Measurements from ENCODE around the gene XIRP2.
"Not testable (repeated sequence)": the region's sequence is repeated elsewhere in the genome, so short reads cannot be mapped to it uniquely, and the experiment has no call there.

Gene XIRP2

DNA sequence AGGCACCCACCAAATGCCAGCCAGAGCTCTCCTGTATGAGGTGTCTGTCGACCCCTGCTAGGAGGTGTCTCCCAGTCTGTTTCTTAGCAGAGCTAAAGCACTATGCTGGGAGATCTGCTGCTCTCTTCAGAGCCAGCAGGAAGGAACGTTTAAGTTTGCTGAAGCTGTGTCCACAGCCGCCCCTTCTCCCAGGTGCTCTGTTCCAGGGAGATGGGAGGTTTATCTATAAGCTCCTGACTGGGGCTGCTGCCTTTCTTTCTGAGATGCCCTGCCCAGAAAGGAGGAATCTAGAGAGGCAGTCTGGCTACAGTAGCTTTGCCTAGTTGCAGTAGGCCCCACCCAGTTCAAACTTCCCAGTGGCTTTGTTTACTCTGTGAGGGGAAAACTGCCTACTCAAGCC, 210.7 kb downstream of the XIRP2 start:
- not testable (repeated sequence) for H3K36me3 ChIP-seq (ENCODE audit: control insufficient read depth, insufficient read depth, low read length); H3K27me3 ChIP-seq (ENCODE audit: control insufficient read depth, insufficient read depth, low read length, poor library complexity, severe bottlenecking); H3K9me3 ChIP-seq (ENCODE audit: control insufficient read depth, low read length); H3K27ac ChIP-seq (ENCODE audit: insufficient read depth, low read depth, low read length, poor library complexity, severe bottlenecking); H3K4me3 ChIP-seq (ENCODE audit: insufficient read depth, low read depth, low read length); H3K4me1 ChIP-seq (ENCODE audit: control insufficient read depth, insufficient read depth, low read length)
- WGBS, 2 experiments, result 93 to 94% methylated on average over 3 of the region's 3 CpGs

GRCh38 chr2:167100506-167100905, 212.2 kb downstream of the XIRP2 start:
- WGBS, 2 experiments, result 91 to 93% methylated on average over 2 of the region's 2 CpGs
- H3K4me3 ChIP-seq (ENCODE audit: insufficient read depth, low read depth, low read length), result no peak overlapping the region
- H3K36me3 ChIP-seq (ENCODE audit: control insufficient read depth, insufficient read depth, low read length), result no peaks in the 10 kb centered on the region
- no peaks in the 10 kb centered on the region for H3K9me3 ChIP-seq (ENCODE audit: control insufficient read depth, low read length)
- H3K27ac ChIP-seq (ENCODE audit: insufficient read depth, low read depth, low read length, poor library complexity, severe bottlenecking), result no peak overlapping the region
- no peaks in the 10 kb centered on the region for H3K4me1 ChIP-seq (ENCODE audit: control insufficient read depth, insufficient read depth, low read length)
- no peaks in the 10 kb centered on the region for H3K27me3 ChIP-seq (ENCODE audit: control insufficient read depth, insufficient read depth, low read length, poor library complexity, severe bottlenecking)

GRCh38 chr2:167103028-167103756, 214.9 kb downstream of the XIRP2 start:
- no peaks in the 10 kb centered on the region for H3K27me3 ChIP-seq (ENCODE audit: control insufficient read depth, insufficient read depth, low read length, poor library complexity, severe bottlenecking)
- no peak overlapping the region for H3K27ac ChIP-seq (ENCODE audit: insufficient read depth, low read depth, low read length, poor library complexity, severe bottlenecking)
- H3K4me3 ChIP-seq (ENCODE audit: insufficient read depth, low read depth, low read length), result no peak overlapping the region
- H3K9me3 ChIP-seq (ENCODE audit: control insufficient read depth, low read length), result no peaks in the 10 kb centered on the region
- H3K36me3 ChIP-seq (ENCODE audit: control insufficient read depth, insufficient read depth, low read length), result no peaks in the 10 kb centered on the region
- H3K4me1 ChIP-seq (ENCODE audit: control insufficient read depth, insufficient read depth, low read length), result no peaks in the 10 kb centered on the region
- WGBS, 2 experiments, result 94 to 95% methylated on average over 4 to 5 of the region's 5 CpGs

DNA sequence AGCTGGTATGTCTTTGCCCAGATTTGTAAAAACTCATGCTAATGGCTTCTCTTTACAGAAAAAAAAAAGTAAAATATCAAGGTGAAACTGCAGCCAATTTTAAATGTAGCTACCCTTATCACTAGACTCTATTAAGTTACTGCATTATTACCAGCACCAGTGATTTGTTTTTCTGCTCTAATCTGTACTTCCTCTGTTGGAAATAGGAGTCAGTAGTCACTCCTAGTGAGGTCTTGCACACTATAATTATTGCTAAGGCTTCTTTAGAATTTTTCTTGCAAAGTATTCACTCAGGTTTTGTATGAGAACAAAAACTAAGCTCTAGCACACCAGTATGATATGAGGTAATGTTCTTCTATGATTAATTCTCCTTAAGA, 215.5 kb downstream of the XIRP2 start:
- no peak overlapping the region for H3K4me3 ChIP-seq (ENCODE audit: insufficient read depth, low read depth, low read length)
- H3K27ac ChIP-seq (ENCODE audit: insufficient read depth, low read depth, low read length, poor library complexity, severe bottlenecking), result no peak overlapping the region
- H3K9me3 ChIP-seq (ENCODE audit: control insufficient read depth, low read length), result no peaks in the 10 kb centered on the region
- no peaks in the 10 kb centered on the region for H3K27me3 ChIP-seq (ENCODE audit: control insufficient read depth, insufficient read depth, low read length, poor library complexity, severe bottlenecking)
- no peaks in the 10 kb centered on the region for H3K4me1 ChIP-seq (ENCODE audit: control insufficient read depth, insufficient read depth, low read length)
- H3K36me3 ChIP-seq (ENCODE audit: control insufficient read depth, insufficient read depth, low read length), result no peaks in the 10 kb centered on the region

- WGBS, 2 experiments, result 89 to 100% methylated on average over 2 to 3 of the region's 3 CpGs
- H3K4me3 ChIP-seq (ENCODE audit: insufficient read depth, low read depth, low read length), result no peak overlapping the region
- no peaks in the 10 kb centered on the region for H3K36me3 ChIP-seq (ENCODE audit: control insufficient read depth, insufficient read depth, low read length)
- H3K27me3 ChIP-seq (ENCODE audit: control insufficient read depth, insufficient read depth, low read length, poor library complexity, severe bottlenecking), result no peaks in the 10 kb centered on the region
- H3K27ac ChIP-seq (ENCODE audit: insufficient read depth, low read depth, low read length, poor library complexity, severe bottlenecking), result no peak overlapping the region
- H3K4me1 ChIP-seq (ENCODE audit: control insufficient read depth, insufficient read depth, low read length), result no peaks in the 10 kb centered on the region
- no peaks in the 10 kb centered on the region for H3K9me3 ChIP-seq (ENCODE audit: control insufficient read depth, low read length)
Measured at GRCh38 chr2:167104691-167105090, 216.4 kb downstream of the XIRP2 start.

- not testable (repeated sequence) for H3K4me3 ChIP-seq (ENCODE audit: insufficient read depth, low read depth, low read length); H3K9me3 ChIP-seq (ENCODE audit: control insufficient read depth, low read length); H3K36me3 ChIP-seq (ENCODE audit: control insufficient read depth, insufficient read depth, low read length); H3K27ac ChIP-seq (ENCODE audit: insufficient read depth, low read depth, low read length, poor library complexity, severe bottlenecking); H3K27me3 ChIP-seq (ENCODE audit: control insufficient read depth, insufficient read depth, low read length, poor library complexity, severe bottlenecking); H3K4me1 ChIP-seq (ENCODE audit: control insufficient read depth, insufficient read depth, low read length)
Measured at GRCh38 chr2:167109682-167110081, 221.4 kb downstream of the XIRP2 start.

DNA sequence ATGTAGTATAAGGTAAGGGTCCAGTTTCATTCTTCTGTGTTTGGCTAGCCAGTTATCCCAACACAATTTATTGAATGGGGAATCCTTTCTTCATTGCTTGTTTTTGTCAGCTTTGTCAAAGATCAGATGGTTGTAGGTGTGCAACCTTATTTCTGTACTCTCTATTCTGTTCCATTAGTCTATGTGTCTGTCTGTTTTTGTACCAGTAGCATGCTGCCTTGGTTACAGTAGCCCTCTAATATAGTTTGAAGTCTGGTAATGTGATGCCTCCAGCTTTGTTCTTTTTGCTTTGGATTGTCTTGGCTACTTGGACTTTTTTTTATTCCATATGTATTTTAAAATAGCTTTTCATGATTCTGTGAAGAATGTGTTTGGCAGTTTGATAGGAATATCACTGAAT, 222.1 kb downstream of the XIRP2 start:
- Histone ChIP-seq H3K9me3 (ENCODE audit: control insufficient read depth, low read length) (no peaks in the 10 kb centered on the region), H3K4me3 (ENCODE audit: insufficient read depth, low read depth, low read length) (no peak overlapping the region), H3K4me1 (ENCODE audit: control insufficient read depth, insufficient read depth, low read length) (no peaks in the 10 kb centered on the region), H3K27me3 (ENCODE audit: control insufficient read depth, insufficient read depth, low read length, poor library complexity, severe bottlenecking) (no peaks in the 10 kb centered on the region), H3K27ac (ENCODE audit: insufficient read depth, low read depth, low read length, poor library complexity, severe bottlenecking) (no peak overlapping the region), H3K36me3 (ENCODE audit: control insufficient read depth, insufficient read depth, low read length) (no peaks in the 10 kb centered on the region)

- Histone ChIP-seq H3K27me3 (ENCODE audit: control insufficient read depth, insufficient read depth, low read length, poor library complexity, severe bottlenecking) (no peaks in the 10 kb centered on the region), H3K4me1 (ENCODE audit: control insufficient read depth, insufficient read depth, low read length) (no peaks in the 10 kb centered on the region), H3K27ac (ENCODE audit: insufficient read depth, low read depth, low read length, poor library complexity, severe bottlenecking) (no peak overlapping the region), H3K36me3 (ENCODE audit: control insufficient read depth, insufficient read depth, low read length) (no peaks in the 10 kb centered on the region), H3K4me3 (ENCODE audit: insufficient read depth, low read depth, low read length) (no peak overlapping the region), H3K9me3 (ENCODE audit: control insufficient read depth, low read length) (no peaks in the 10 kb centered on the region)
- WGBS, 2 experiments, result 80 to 96% methylated on average over 2 of the region's 4 CpGs
Measured at GRCh38 chr2:167114018-167114417, 225.7 kb downstream of the XIRP2 start.

- Histone ChIP-seq H3K27me3 (ENCODE audit: control insufficient read depth, insufficient read depth, low read length, poor library complexity, severe bottlenecking) (no peaks in the 10 kb centered on the region), H3K9me3 (ENCODE audit: control insufficient read depth, low read length) (no peaks in the 10 kb centered on the region), H3K4me1 (ENCODE audit: control insufficient read depth, insufficient read depth, low read length) (no peaks in the 10 kb centered on the region), H3K27ac (ENCODE audit: insufficient read depth, low read depth, low read length, poor library complexity, severe bottlenecking) (no peak overlapping the region), H3K4me3 (ENCODE audit: insufficient read depth, low read depth, low read length) (no peak overlapping the region), H3K36me3 (ENCODE audit: control insufficient read depth, insufficient read depth, low read length) (no peaks in the 10 kb centered on the region)
Measured at GRCh38 chr2:167115541-167115940, 227.3 kb downstream of the XIRP2 start.

- WGBS, 2 experiments, result 93 to 97% methylated on average over 2 of the region's 2 CpGs
- Histone ChIP-seq H3K4me1 (ENCODE audit: control insufficient read depth, insufficient read depth, low read length) (no peaks in the 10 kb centered on the region), H3K36me3 (ENCODE audit: control insufficient read depth, insufficient read depth, low read length) (no peaks in the 10 kb centered on the region), H3K27ac (ENCODE audit: insufficient read depth, low read depth, low read length, poor library complexity, severe bottlenecking) (no peak overlapping the region), H3K9me3 (ENCODE audit: control insufficient read depth, low read length) (no peaks in the 10 kb centered on the region), H3K4me3 (ENCODE audit: insufficient read depth, low read depth, low read length) (no peak overlapping the region), H3K27me3 (ENCODE audit: control insufficient read depth, insufficient read depth, low read length, poor library complexity, severe bottlenecking) (no peaks in the 10 kb centered on the region)
Measured at GRCh38 chr2:167122389-167122788, 234.1 kb downstream of the XIRP2 start.

DNA sequence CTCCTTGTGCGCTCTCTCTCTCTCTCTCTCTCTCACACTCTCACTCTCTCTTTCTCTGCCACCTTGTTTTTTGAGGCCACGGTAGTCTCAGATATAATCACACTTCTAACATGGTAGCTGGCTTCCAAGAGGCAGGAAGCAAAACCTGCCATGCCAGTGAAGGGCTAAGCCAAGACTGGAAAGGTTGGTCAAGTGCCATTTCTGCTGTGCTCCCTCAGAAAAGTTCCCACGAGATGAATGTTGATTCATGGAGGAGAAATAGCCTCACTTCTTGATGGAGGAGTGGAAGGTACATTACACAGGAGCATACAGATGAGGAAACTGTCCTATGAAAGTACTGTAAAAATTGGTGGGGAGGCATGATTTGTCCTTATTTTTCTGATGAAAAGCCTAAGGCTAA, 237.9 kb downstream of the XIRP2 start:
- Histone ChIP-seq H3K27me3 (ENCODE audit: control insufficient read depth, insufficient read depth, low read length, poor library complexity, severe bottlenecking) (no peaks in the 10 kb centered on the region), H3K27ac (ENCODE audit: insufficient read depth, low read depth, low read length, poor library complexity, severe bottlenecking) (no peak overlapping the region), H3K36me3 (ENCODE audit: control insufficient read depth, insufficient read depth, low read length) (no peaks in the 10 kb centered on the region), H3K9me3 (ENCODE audit: control insufficient read depth, low read length) (no peaks in the 10 kb centered on the region), H3K4me3 (ENCODE audit: insufficient read depth, low read depth, low read length) (no peak overlapping the region), H3K4me1 (ENCODE audit: control insufficient read depth, insufficient read depth, low read length) (no peaks in the 10 kb centered on the region)
- 93 to 96% methylated on average over 3 of the region's 3 CpGs for WGBS, 2 experiments

All from ectodermal cell (in vitro differentiated cells).